MG63 (cell line): ENCODE data around the gene AP1B1. TPM values are rescaled to one million over a fixed set of nuclear protein-coding genes. Genes with fewer than 3 reads are reported as not detected.

ENCODE experiments used
- DNase-seq: peaks from one replicate; pipeline ENCODE4 v3.0.0-alpha.2; 2020
- H3K27me3 ChIP-seq: fragments of 250-450 bp; sonication (Bioruptor Pico); 2 replicates; pipeline ENCODE4 v1.5.1; 2020; ENCODE audit warnings: mild to moderate bottlenecking, moderate library complexity
- H3K36me3 ChIP-seq: fragments of 250-450 bp; sonication (Bioruptor Pico); 2 replicates; pipeline ENCODE4 v1.5.1; 2020; ENCODE audit warnings: mild to moderate bottlenecking, moderate library complexity
- H3K4me3 ChIP-seq: fragments of 250-450 bp; sonication (Bioruptor Pico); 2 replicates; pipeline ENCODE4 v1.5.1; 2020; ENCODE audit warnings: mild to moderate bottlenecking, moderate library complexity
- H3K9me3 ChIP-seq: fragments of 250-450 bp; sonication (Bioruptor Pico); 2 replicates; pipeline ENCODE4 v1.5.1; 2020; ENCODE audit warnings: mild to moderate bottlenecking, moderate library complexity
- total RNA-seq: library from RNA; depleted of rRNA; stranded (reverse); fragments of >200 nt; shearing (Covaris generic); gene quantifications from 2 replicates; pipeline ENCODE4 v1.2.3, GENCODE V29; 2014; ENCODE audit warnings: low replicate concordance

Gene AP1B1
- total RNA-seq, 1 experiment from 2014 or later = 75.2 TPM

- peaks cover 49% of the 10 kb centered on the region for H3K36me3 ChIP-seq
- no peaks in the 10 kb centered on the region for H3K9me3 ChIP-seq
- no peak overlapping the region for H3K4me3 ChIP-seq
- no peaks in the 10 kb centered on the region for H3K27me3 ChIP-seq
- no peak for DNase-seq
Measured at GRCh38 chr22:29342177-29342576, 46.2 kb downstream of the AP1B1 start.

GRCh38 chr22:29341849-29342127 lies 46.6 kb downstream of the AP1B1 start:
- H3K9me3 ChIP-seq = no peaks in the 10 kb centered on the region
- H3K4me3 ChIP-seq = no peak overlapping the region
- H3K36me3 ChIP-seq = peaks cover 45% of the 10 kb centered on the region
- no peak for DNase-seq
- no peaks in the 10 kb centered on the region for H3K27me3 ChIP-seq

- Histone ChIP-seq H3K36me3 (peaks cover 45% of the 10 kb centered on the region), H3K9me3 (no peaks in the 10 kb centered on the region), H3K27me3 (no peaks in the 10 kb centered on the region), H3K4me3 (no peak overlapping the region)
- no peak for DNase-seq
Measured at GRCh38 chr22:29341056-29341848, 47.1 kb downstream of the AP1B1 start.

GRCh38 chr22:29340566-29340965 lies 47.8 kb downstream of the AP1B1 start:
- no peaks in the 10 kb centered on the region for H3K9me3 ChIP-seq
- DNase-seq = no peak
- H3K36me3 ChIP-seq = peaks cover 46% of the 10 kb centered on the region
- H3K27me3 ChIP-seq = no peaks in the 10 kb centered on the region
- no peak overlapping the region for H3K4me3 ChIP-seq

GRCh38 chr22:29339381-29340235 lies 48.8 kb downstream of the AP1B1 start:
- DNase-seq = peak; percentile 67

GRCh38 chr22:29338398-29338797 lies 50.0 kb downstream of the AP1B1 start:
- Histone ChIP-seq H3K4me3 (no peak overlapping the region), H3K9me3 (no peaks in the 10 kb centered on the region), H3K36me3 (peaks cover 38% of the 10 kb centered on the region), H3K27me3 (no peaks in the 10 kb centered on the region)
- DNase-seq = no peak

More at GRCh38 chr22:29339381-29340235, 48.8 kb downstream of the AP1B1 start:
- Histone ChIP-seq H3K27me3 (no peaks in the 10 kb centered on the region), H3K4me3 (no peak overlapping the region), H3K36me3 (peaks cover 43% of the 10 kb centered on the region), H3K9me3 (no peaks in the 10 kb centered on the region)

GRCh38 chr22:29337631-29338284 lies 50.6 kb downstream of the AP1B1 start:
- no peak for DNase-seq
- no peaks in the 10 kb centered on the region for H3K9me3 ChIP-seq
- H3K4me3 ChIP-seq = no peak overlapping the region
- no peaks in the 10 kb centered on the region for H3K27me3 ChIP-seq
- peaks cover 35% of the 10 kb centered on the region for H3K36me3 ChIP-seq

- H3K36me3 ChIP-seq = peaks cover 32% of the 10 kb centered on the region
- peak; percentile 38 for DNase-seq
- no peaks in the 10 kb centered on the region for H3K27me3 ChIP-seq
- H3K9me3 ChIP-seq = no peaks in the 10 kb centered on the region
- H3K4me3 ChIP-seq = no peak overlapping the region
Measured at GRCh38 chr22:29336751-29337490, 51.4 kb downstream of the AP1B1 start.

GRCh38 chr22:29335656-29336055 lies 52.7 kb downstream of the AP1B1 start:
- H3K9me3 ChIP-seq = no peaks in the 10 kb centered on the region
- DNase-seq = no peak
- H3K36me3 ChIP-seq = peaks cover 22% of the 10 kb centered on the region
- H3K4me3 ChIP-seq = no peak overlapping the region
- no peaks in the 10 kb centered on the region for H3K27me3 ChIP-seq

GRCh38 chr22:29334696-29335344 lies 53.5 kb downstream of the AP1B1 start:
- H3K9me3 ChIP-seq = no peaks in the 10 kb centered on the region
- no peak overlapping the region for H3K4me3 ChIP-seq
- DNase-seq = no peak
- H3K36me3 ChIP-seq = peaks cover 14% of the 10 kb centered on the region
- H3K27me3 ChIP-seq = no peaks in the 10 kb centered on the region

GRCh38 chr22:29334148-29334547 lies 54.2 kb downstream of the AP1B1 start:
- H3K4me3 ChIP-seq = no peak overlapping the region
- no peak for DNase-seq
- peaks cover 8% of the 10 kb centered on the region for H3K36me3 ChIP-seq
- no peaks in the 10 kb centered on the region for H3K27me3 ChIP-seq
- H3K9me3 ChIP-seq = no peaks in the 10 kb centered on the region

- Histone ChIP-seq H3K9me3 (no peaks in the 10 kb centered on the region), H3K36me3 (peaks cover 10% of the 10 kb centered on the region), H3K27me3 (no peaks in the 10 kb centered on the region), H3K4me3 (no peak overlapping the region)
- DNase-seq = no peak
Measured at GRCh38 chr22:29332886-29333496, 55.4 kb downstream of the AP1B1 start.

GRCh38 chr22:29331658-29332300 lies 56.6 kb downstream of the AP1B1 start:
- DNase-seq = no peak
- H3K36me3 ChIP-seq = peaks cover 15% of the 10 kb centered on the region

GRCh38 chr22:29331213-29331612 lies 57.2 kb downstream of the AP1B1 start:
- DNase-seq = no peak
- H3K36me3 ChIP-seq = peaks cover 17% of the 10 kb centered on the region
- no peaks in the 10 kb centered on the region for H3K27me3 ChIP-seq
- H3K9me3 ChIP-seq = no peaks in the 10 kb centered on the region
- no peak overlapping the region for H3K4me3 ChIP-seq

More at GRCh38 chr22:29331658-29332300, 56.6 kb downstream of the AP1B1 start:
- Histone ChIP-seq H3K27me3 (no peaks in the 10 kb centered on the region), H3K9me3 (no peaks in the 10 kb centered on the region), H3K4me3 (no peak overlapping the region)

GRCh38 chr22:29330753-29331152 lies 57.6 kb downstream of the AP1B1 start:
- Histone ChIP-seq H3K9me3 (no peaks in the 10 kb centered on the region), H3K27me3 (no peaks in the 10 kb centered on the region), H3K4me3 (no peak overlapping the region), H3K36me3 (peaks cover 12% of the 10 kb centered on the region)
- DNase-seq = no peak
